NCI-H2029 treated with DMSO at 0.1 percent for 48 hours (cell line): ENCODE measurements around the gene SPON2.

ENCODE experiments used
- DNase-seq: peaks from one replicate; lab custom pipeline; 2025; lab: John Stamatoyannopoulos, UW

SPON2 gene

DNA sequence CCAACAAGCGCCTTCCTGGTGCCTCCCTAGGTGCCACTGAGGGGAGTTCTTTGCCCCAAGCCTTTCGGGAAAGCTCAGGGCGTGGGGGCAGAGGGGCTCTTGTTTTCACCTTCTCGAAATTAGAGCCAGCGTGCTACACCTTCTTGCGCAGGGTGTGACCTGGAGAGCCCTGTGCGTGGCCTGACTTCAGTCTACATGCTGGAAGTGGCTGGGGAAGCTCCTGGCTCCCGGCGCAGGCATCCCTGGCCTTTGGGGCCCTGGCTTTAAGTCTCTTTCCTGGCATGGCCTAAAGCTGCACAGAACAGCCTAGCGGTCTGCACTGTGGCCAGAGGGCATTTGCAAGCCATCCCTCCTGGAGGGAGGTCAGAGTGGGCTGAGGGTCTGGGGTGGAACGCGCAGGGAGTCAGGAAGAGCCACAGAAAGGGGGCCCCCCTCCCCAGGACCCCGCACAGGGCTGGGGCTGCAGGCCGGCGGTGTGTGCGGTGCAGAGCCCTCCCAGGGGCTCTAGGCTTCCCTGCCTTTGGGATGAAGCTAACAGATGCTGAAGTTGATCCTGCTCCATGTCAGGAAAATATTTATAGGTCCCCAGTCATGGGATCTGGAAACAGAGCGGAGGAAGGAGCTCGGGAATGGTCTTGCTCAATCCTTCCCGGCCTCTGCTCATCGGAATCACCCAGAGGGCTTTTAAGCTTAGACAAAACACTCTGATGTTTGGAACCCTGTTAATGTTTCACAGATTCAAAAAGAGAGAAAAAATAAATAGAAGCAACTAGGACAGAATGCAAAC is 781 bp upstream of the SPON2 start:
- no peak for DNase-seq

DNA sequence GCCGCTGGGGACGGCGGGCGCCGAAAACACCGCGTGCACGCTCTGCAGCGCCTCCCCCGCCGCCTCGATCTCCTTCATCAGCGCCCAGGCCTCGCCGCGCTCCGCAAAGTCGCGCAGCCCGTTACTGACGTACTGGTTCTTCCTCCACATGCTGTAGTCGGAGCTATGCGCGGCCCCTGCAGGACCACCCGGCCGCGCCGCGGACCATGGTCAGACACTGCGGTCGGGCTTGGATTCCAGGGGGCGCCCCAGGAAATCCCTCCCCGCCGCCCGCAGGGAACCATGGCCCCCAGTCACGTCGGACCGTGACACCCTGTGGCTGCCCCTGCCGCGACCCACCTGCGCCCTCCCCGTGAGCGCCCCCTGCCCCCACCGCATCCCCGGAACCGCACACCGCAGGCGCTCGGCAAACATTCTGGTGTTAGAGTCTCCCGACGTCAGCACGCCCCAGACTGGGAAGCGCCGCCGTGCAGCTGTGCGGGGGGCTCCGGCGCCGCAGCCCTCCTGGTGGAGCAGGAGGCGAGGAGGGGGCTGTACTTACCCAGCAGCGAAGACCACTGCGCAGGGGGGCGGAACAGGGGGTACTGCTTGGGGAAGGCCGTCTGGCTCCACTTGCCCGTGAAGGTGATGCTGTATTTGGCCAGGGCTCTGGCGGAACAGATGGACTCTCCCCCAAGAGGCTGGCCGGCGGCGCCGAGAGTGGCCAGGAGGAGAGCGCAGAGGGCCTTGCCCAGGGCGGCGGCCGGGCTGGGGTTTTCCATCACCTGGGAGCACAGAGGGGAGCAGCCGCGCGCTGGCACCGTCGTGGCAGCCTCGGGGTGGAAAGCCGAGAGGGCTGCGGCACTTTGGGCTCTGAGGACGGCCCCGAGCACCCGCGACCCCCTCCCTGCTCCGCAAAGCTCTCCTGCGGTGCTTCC is 814 bp downstream of the SPON2 start:
- no peak for DNase-seq

DNA sequence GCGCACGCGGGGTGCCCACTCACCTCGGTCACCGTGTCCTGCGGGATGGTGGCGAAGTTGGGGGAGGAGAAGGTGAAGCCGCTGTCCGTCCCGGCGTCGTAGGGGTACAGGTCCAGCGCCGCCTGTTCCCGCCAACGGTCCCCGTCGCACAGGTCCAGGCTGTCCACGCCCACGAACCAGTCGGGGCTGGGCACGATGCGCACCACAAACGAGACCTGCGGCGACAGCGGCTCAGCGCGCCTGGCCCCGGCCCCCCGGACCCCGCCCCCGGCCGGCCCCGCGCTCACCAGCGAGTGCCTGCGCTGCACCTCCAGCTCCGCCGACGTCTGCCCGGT is 1.4 kb downstream of the SPON2 start:
- no peak for DNase-seq

DNA sequence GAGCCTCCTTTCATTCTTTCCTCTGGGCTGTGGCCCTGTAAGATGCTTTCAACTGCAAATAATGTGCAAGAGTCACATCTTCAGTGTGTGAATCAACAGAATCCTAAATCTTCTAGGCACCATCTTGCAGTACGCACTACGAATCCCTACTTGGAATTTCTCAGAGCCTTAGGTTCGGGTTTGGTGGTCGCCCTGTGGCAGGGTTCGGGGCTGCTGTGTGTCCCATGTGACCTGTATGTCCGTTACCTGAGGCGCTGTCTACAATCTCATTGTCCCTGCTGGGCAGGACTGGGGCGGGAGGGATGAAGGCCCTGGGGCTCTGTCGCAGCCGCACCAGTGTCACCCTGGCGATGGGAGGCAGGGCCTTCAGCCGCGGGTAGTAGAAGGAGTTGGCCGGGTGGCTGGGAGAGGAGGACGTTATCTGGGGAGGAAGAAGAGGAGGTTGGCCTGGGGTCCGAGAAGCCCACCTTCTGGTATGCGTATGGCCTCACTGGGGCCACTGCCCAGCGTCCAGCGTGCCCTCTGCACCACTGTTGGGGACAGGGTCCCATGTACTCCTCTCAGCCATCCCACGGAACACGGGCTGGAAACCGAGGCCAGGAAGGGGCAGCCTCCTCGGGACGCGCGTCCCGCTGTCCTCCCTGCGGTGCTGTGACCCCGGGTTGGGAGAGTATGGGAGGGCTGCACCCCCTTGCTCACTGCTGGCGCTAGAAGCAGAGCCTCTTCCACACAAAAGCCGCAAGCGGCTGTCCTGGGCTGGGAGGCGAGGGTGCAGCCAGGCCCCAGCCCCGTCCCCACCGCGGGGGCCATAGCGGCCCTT is 2.0 kb downstream of the SPON2 start:
- no peak for DNase-seq

DNA sequence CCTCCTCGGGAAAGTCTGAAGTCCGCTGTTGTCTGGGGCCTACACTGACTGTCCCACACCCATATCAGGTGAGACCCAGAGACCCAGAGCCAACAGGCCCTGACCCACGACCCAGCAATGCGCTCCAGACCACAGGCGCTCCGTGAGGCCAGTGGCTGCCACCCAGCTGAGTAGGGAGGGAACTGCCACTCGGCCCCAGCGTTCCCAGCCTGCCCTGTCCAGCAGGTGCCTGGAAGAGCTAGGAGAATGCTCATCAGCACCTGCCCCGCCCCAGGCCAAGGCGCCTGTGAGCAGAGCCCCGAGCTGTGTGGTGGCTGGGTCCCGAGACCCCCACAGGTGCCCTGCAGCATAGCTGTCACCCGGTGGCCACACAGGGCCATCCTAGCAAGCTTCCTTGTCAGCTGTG is 2.7 kb downstream of the SPON2 start:
- no peak for DNase-seq

DNA sequence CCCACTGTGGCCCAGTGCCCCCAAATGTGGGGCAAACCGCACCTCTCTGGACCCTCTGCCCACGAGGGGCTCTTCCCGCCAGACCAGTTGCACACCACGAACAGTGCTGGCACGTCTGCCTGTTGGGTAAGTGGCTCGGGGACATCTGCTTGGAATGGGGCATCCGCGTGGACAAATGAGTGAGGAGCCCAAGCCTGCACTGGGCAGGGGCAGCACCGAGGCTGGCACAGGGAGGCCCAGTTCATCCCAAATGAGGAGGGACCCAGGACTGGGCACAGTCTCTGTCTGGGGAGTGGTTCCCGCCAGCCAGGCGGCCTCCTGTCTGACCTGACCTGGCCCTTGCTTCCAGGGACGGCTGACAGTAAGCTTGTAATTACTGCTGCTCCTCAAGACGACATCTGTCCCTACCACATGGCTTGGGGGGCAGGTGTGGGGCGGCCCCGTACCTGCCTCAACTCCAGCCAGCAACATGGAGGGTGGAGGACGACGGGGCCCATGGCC is 3.2 kb downstream of the SPON2 start:
- DNase-seq, result no peak

DNA sequence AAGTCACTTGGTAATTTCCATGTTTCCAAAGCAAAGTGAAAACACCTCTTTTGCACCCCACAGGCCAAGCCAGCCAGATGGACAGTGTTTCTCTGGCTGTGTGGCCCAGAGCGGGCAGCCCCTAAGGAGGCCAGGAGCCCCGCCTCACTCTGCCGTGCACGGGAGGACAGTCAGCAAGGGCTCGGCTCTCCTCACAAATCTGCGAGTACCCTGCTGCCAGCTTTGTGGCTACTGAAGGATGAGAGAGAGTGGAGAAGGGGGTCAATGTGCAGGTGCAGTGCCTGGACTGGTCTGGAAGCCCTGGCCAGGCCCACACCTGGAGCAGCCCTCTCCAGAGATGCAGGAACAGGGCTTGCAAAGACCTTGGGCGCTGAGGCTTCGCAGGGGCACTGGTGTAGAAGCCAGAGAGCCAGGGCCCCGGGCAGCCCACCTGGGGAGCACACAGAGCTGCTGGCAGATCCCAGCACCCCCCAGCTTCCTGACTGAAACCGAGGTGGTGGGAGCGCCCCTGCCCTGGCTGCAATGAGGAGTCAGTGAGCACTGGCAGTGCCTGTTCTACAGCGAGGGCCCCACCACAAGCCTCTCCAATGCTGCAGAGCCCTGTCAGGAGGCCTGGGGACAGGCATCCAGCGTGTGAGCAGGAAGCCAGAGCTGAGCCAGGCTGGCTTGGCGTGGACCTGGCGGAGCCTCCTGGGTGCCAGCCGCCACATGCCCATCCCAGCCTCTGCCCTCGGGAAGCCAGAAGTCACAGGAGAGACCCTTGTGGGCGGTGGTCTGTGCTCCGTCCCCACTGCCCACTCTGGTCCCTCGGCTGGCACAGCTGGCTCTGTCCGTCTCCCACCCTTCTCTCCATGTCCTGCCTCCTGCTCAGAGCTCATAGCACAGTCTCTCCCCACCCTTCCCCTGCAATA is 3.9 kb downstream of the SPON2 start:
- DNase-seq, result no peak

DNA sequence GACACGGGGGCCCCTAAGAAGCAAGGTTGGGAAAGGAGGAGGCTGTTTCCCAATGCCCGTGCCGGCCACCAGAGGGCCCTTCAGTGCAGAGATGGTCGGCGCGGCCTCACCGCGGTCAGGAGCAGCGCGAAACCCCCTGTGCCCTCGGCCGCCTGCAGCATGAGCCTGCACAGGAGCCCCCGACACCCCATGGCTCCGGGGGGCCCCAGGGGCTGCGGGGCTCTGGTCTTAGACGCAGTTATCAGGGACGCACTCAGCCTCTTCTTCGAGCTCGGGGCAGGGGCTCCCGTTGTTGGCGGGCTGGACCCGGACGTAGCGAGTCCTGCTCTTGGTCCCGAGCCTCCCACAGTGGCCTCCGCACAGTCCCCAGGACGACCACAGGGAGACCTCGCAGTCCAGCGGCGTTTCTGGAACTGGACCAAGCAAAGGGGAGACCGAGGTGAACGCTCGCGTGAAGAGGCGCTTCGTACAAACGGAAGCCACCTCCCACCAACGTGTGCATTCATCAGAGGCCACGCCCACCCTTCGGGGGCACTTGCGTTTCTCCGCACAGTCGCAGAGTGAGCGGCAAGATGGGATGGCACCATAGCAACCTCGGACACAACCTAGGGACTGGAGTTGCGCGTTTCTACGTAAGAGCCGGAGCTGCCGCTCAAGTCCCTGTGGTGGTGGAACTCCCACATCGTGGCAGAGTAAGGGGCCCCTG is 5.0 kb downstream of the SPON2 start:
- DNase-seq, result peak; percentile 58

DNA sequence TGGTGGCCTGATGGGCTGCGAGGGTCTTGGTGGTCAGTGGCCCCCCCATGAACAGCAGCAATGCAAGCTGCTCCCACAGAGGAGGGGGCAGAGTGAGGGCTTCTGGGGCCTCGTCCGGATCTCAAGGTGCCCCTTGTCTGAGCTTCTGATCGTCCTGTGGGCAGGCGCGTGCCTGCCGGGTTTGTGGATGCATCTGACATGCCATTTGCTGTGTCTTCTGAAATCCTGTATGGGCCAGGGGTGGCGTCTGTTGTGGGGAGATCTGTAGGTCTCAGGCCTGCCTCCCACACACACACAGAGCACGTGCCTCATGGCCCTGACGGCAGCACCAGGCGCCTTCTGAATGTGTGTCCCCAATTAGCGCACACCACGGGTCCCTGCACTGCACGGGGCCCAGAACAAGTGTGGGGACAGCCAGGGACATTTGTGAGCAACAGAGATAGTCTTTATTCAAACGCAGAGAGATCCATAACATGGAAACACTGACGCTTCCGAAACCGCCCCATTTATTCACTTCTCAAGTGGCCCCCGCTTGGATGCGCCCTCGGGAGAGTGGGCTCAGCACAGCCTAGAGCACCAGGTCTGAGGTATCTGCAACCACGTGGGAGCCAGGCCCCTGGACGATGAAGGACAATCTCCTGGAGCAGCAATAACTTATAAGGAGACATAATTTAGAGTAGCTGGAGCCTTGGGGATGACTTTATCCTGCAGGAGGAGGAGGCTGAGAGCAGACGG is 5.7 kb downstream of the SPON2 start:
- no peak for DNase-seq

DNA sequence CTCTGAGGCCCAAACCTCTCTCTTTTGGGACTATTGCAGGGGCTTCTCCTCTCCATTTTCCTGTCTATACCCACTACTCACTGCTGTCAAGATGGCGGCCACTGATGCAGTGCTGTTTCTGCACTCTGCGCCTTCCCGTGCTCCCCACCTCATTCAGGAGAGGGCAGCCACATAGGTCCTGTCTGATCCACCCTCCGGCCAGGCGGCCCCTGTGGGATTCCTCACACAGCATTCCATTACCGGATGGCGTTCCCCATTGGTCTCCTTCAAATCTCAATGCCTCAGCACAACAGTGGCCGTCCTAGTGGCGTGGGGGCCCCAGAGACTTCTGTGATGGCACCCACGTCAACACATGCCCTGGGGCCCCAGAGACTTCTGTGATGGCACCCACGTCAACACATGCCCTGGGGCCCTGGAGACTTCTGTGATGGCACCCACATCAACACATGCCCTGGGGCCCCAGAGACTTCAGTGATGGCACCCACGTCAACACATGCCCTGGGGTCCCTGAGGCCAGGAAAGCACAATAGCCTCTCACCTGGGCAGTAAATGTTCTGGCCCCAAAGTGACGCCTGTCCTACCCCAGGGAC is 7.3 kb downstream of the SPON2 start:
- no peak for DNase-seq

DNA sequence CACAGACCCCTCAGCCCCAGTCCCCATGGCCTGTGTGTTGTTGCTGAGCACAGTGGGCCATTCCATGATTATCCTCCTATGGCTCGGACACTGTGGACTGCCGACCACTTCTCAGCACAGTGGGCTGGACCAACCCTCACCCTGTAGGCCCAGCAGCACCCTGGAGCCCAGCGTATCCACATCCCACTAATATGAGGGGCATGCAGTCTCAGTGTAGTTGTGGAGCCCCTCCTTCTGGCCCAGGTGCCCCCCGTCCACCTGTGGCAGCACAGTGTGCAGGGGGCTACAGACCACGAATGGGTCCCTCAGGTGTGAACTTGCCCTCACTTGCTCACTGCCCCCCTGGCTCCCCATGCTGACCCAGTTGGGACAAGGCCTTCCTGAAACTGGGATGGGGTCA is 7.9 kb downstream of the SPON2 start:
- DNase-seq, result no peak

DNA sequence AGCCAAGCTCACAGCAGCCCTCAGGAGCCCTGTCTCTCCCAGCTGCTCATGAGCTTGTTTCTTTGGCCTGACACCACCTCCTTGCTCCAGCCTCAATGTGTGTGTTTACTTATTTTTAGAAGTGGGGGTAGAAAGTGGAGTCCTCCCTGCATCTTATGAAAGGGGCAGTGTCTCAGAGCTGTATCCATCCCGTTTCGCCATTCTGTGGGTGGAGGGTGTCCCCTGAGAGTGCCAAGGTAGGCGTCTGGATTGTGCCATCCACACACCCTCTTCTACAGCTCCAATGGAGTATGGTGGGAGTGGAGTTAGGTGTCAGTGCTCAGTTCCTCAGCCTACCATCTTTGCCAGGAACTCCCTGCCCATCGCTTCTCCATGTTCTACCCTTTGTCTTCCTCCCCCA is 8.3 kb downstream of the SPON2 start:
- DNase-seq, result no peak

DNA sequence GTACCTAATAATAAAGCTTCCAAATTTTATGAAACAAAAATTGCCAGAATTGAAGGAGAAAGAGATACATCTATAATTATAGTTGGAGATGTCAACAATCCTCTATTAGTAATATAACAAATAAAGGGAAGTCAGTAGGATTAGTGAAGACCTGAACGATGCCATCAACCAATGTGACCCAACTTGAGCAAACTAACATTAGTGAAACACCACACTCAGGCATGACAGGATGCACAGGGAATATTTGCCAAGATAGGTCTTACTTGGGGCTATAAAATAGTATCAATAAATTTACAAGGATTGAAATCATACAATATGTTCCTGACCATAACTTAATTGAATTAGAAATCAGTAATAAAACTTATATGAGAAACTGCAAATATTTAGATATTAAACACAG is 12.0 kb downstream of the SPON2 start:
- no peak for DNase-seq

DNA sequence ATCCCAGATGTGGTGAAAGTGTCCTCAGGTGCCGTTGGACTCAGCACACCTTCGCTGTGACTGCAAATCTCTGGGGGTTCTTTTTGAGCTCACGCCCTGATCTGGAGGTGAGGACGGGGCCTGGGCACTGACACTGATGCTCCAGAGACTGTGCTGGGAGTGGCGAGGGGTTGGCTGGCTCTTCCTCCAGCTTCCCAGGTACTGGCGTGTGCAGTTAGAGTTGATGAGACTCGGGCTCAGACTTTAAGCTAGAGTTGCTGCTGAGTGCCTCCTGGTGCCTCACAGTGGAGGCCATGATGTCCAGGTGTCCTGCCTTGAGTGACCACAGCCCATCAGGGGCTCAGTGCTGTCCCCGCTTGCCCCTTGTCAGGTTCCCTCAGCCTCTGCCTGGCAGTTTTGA is 16.3 kb downstream of the SPON2 start:
- DNase-seq, result no peak

DNA sequence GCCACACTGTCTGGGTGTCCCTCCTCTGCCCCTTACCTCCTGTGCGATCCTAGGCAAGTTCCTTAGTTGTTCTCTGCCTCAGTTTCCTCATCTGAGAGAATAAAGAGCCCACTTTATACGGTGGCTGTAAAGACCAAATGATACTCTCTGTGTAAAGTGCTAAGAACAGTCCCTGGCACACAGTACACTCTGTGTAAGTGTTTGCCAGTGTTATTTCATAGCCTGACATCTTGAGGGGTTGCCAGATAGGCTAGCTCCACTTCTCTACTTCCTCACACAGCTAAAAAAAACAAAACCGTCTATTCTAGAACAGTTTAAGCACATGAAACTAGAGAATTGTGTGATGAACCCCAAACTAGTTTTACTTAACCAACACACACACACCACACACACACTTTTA is 17.1 kb downstream of the SPON2 start:
- DNase-seq, result no peak

DNA sequence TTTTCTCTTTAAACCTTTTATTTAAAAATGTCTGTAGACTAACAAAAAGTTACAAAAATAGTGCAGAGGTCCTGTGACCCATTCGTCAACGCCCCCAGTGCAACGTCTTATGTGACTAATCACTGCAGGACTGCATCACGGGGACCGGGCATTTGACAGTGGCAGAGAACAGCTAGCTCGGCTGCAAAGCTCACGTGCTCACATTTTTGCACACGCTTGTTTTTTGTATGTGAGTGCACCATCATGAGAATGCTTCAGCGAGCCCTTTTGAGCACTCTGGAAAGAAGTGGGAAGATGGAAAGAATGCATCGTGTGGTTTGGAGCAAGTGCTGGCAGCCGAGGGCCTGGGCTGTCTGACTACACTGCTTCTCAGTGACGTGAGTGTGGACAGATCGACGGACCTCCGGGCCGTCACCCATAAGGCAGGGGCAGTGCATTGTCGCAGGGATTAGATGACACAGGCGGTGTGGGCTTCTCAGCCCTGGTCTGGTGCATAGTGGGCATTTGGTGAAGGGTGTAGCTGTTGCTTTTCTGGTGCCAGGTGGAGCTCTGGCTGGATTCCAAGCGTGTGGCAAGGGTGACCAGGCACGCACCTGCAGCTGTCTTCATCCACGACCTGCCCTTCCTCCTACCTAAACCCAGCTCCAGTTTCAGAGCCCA is 17.7 kb downstream of the SPON2 start:
- DNase-seq, result peak; percentile 30

DNA sequence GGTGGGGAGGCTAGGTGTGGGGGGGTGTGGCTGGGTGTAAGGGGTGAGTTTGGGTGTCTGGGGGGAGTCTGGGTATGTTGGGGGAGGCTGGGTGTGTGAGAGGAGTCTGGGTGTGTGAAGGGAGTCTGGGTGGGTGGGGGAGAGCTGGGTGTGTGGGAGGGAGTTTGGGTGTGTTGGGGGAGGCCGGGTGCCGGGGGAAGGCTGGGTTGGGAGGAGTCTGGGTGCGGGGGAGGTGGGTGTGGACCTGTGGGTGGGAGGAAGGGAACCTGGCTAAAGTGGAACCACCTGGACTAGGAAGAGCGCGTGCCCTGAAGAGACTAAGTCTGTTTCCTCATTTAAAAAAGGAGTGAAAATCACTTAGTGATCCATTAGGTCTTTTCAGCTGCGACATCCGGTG is 18.3 kb downstream of the SPON2 start:
- no peak for DNase-seq

DNA sequence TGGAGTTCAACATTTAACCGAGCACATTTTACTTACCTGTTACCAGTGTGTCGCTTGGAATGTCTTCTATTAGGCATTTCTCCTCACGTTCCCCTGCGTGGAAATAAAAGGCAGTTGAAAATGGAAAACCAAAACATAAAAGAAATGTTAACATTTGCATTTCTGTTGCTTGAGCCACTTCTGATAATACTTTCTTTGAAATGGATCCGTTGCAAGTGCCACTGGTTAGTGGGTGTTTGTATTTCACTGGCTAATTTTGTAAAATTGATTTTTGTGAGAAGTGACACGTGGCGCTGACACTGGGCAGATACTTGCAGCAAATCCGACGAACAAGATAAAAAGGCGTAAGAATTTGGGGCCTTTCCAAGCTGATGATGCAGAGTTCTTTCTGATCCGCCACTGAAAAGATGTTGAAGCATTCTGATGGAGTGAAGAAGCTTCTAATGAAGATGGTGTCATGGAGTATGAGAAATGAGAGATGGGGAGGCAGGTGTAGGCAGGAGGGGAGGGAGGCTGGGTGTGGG is 18.8 kb downstream of the SPON2 start:
- DNase-seq, result no peak

DNA sequence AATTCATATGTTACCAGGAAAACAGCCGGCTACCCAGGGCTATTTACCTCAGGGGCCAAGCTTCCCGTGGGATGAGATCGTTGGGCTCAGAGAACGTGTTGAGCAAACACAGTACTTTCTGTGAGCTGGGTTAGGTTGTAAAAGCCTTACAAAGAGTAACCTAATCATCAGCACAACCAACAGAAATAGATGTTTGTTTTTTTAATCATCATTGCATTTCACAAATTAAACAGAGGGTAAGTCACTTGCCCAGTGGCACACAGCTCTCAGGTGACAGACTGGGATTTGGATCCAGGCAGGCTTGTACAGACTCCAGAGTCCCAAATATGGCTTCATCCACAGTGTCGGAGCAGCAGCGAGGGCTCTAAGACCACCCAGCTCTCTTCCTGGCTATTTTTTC is 20.1 kb downstream of the SPON2 start:
- no peak for DNase-seq
